GM19240 (cell line): ENCODE data around the gene CCDC32.

ENCODE experiments used
- DNase-seq: peaks from one replicate; pipeline ENCODE4 v3.0.0; 2011; ENCODE audit warnings: low spot score; ENCODE audit not compliant: insufficient read length

CCDC32 gene

GRCh38 chr15:40513609-40514008 lies 51.2 kb downstream of the CCDC32 start:
- no peak for DNase-seq

GRCh38 chr15:40512440-40512839 lies 52.4 kb downstream of the CCDC32 start:
- DNase-seq = no peak

- no peak for DNase-seq
Observed at GRCh38 chr15:40511472-40512133, 53.2 kb downstream of the CCDC32 start.

- peak; percentile 21 for DNase-seq
Observed at GRCh38 chr15:40511093-40511471, 53.8 kb downstream of the CCDC32 start.

- DNase-seq = no peak
Observed at GRCh38 chr15:40510201-40510600, 54.6 kb downstream of the CCDC32 start.

- DNase-seq = no peak
Observed at GRCh38 chr15:40508216-40508615, 56.6 kb downstream of the CCDC32 start.

GRCh38 chr15:40506964-40507571 lies 57.8 kb downstream of the CCDC32 start:
- DNase-seq = peak; percentile 64
